K562 (cell line): Measurements from ENCODE around the gene C17orf75. TPM values are rescaled to one million over a fixed set of nuclear protein-coding genes. Genes with fewer than 3 reads are reported as not detected.

Experiments
- ARID1B ChIP-seq: fragments of 450-650 bp; IDR thresholded peaks from 2 replicates; pipeline ENCODE4 v1.6.1; 2016; ENCODE audit warnings: antibody characterized with exemption, mild to moderate bottlenecking, inconsistent platforms
- CBX3 ChIP-seq, 2 experiments: IDR thresholded peaks; 1 replicate in 1 of 2; 2 replicates in 1 of 2; pipeline ENCODE4 v1.6.1; 2012; ENCODE audit warnings: inconsistent platforms in 2 of 2, low read length in 2 of 2, borderline replicate concordance in 1 of 2, control low read depth in 1 of 2
- FOXJ3 ChIP-seq: sonication (generic); formaldehyde crosslinking; IDR thresholded peaks from 2 replicates; pipeline ENCODE4 v1.4.0; 2020; ENCODE audit warnings: mild to moderate bottlenecking, missing genetic modification reagents
- GTF2F1 ChIP-seq: IDR thresholded peaks from 2 replicates; pipeline ENCODE4 v1.6.1; 2011; ENCODE audit warnings: low read depth, low read length, improper control_type of control experiment
- HSF4 ChIP-seq: fragments of 250-450 bp; sonication (Bioruptor Pico); IDR thresholded peaks from 2 replicates; pipeline ENCODE4 v2.1.2; 2022; ENCODE audit warnings: mild to moderate bottlenecking, moderate library complexity, borderline replicate concordance
- KDM4B ChIP-seq, 2 experiments: fragments of 450-650 bp in 1 of 2; sonication (generic) in 1 of 2; IDR thresholded peaks; 2 replicates each; pipeline ENCODE4 v1.6.1; 2016 to 2017; ENCODE audit warnings: borderline replicate concordance in 2 of 2, antibody characterized with exemption in 1 of 2, low read depth in 1 of 2, mild to moderate bottlenecking in 1 of 2
- LCOR ChIP-seq: sonication (generic); formaldehyde crosslinking; IDR thresholded peaks from 2 replicates; pipeline ENCODE4 v1.8.0; 2022; ENCODE audit warnings: mild to moderate bottlenecking, missing genetic modification reagents
- MEIS2 ChIP-seq: fragments of 450-650 bp; IDR thresholded peaks from 2 replicates; pipeline ENCODE4 v1.6.1; 2014; ENCODE audit warnings: mild to moderate bottlenecking; ENCODE audit not compliant: partially characterized antibody
- RNF2 ChIP-seq: sonication (generic); IDR thresholded peaks from 2 replicates; pipeline ENCODE4 v1.6.1; 2016
- SRSF9 ChIP-seq: fragments of 200-400 bp; formaldehyde crosslinking; IDR thresholded peaks from 2 replicates; pipeline ENCODE4 v1.6.1; 2017; ENCODE audit warnings: low read depth, low read length, borderline replicate concordance
- TCF3 ChIP-seq: sonication (generic); formaldehyde crosslinking; IDR thresholded peaks from 2 replicates; pipeline ENCODE4 v1.4.0; 2020; ENCODE audit warnings: mild to moderate bottlenecking, missing genetic modification reagents
- ZKSCAN1 ChIP-seq: fragments of 150-350 bp; IDR thresholded peaks from 2 replicates; pipeline ENCODE4 v1.6.1; 2016; ENCODE audit warnings: low read depth, low read length
- ZNF212 ChIP-seq: fragments of 450-650 bp; formaldehyde crosslinking; IDR thresholded peaks from 2 replicates; pipeline ENCODE4 v1.4.0; 2020; ENCODE audit warnings: mild to moderate bottlenecking
- polyA plus RNA-seq, 8 experiments: library from polyadenylated mRNA; depleted of rRNA in 4 of 8; stranded (reverse) in 5 of 8; unstranded in 3 of 8; fragments of >200 nt; fragmentation: Nextera tagmentation in 2 of 8; fragmentation: Illumina TruSeq in 1 of 8; extraction: Ambion mirVana in 2 of 8; extraction: Trizol in 1 of 8; gene quantifications; 2 replicates each; pipeline versions ENCODE4 v1.2.1 to v1.2.3, GENCODE V29; 2011 to 2014; ENCODE audit warnings: inconsistent platforms in 1 of 8, missing spikeins in 1 of 8
- total RNA-seq, 7 experiments: library from RNA; depleted of rRNA in 6 of 7; stranded (reverse); fragments of >200 nt in 6 of 7; fragmentation: Illumina TruSeq in 2 of 7; extraction: Trizol in 2 of 7; gene quantifications; 2 replicates each; pipeline versions ENCODE4 v1.2.1 to v1.2.3, GENCODE V29; 2011 to 2021; ENCODE audit warnings: low replicate concordance in 1 of 7
- TF ChIP-seq, protein P1 (sequence below): fragments of 450-650 bp; IDR thresholded peaks from 2 replicates; pipeline ENCODE4 v1.6.1; 2018; ENCODE audit not compliant: partially characterized antibody
- TF ChIP-seq, protein P2 (sequence below): IDR thresholded peaks from 3 replicates; pipeline ENCODE4 v1.6.1; 2011; ENCODE audit warnings: borderline replicate concordance, mild to moderate bottlenecking, moderate library complexity; ENCODE audit not compliant: insufficient read length; ENCODE audit errors: extremely low read depth
- TF ChIP-seq, protein P3 (sequence below): fragments of 450-650 bp; formaldehyde crosslinking; conservative IDR thresholded peaks from 2 replicates; pipeline ENCODE4 v1.4.0; 2022; ENCODE audit warnings: mild to moderate bottlenecking, missing genetic modification characterization
- TF ChIP-seq, protein P4 (sequence below), 2 experiments: fragments of 250-450 bp in 1 of 2; fragments of 450-650 bp in 1 of 2; sonication (Bioruptor Pico) in 1 of 2; IDR thresholded peaks; 2 replicates each; pipeline versions ENCODE4 v1.6.1 to v1.8.0; 2016 to 2021; ENCODE audit warnings: mild to moderate bottlenecking in 2 of 2, moderate library complexity in 2 of 2, missing compliant biosample characterization in 1 of 2, missing genetic modification characterization in 1 of 2

Gene C17orf75
- total and polyA plus RNA-seq, 9 of the 15 experiments (the other 6 are each of a cell fraction or from before 2014, with no cell fraction given): 15.5 to 55.7 (median 18.5) TPM

DNA sequence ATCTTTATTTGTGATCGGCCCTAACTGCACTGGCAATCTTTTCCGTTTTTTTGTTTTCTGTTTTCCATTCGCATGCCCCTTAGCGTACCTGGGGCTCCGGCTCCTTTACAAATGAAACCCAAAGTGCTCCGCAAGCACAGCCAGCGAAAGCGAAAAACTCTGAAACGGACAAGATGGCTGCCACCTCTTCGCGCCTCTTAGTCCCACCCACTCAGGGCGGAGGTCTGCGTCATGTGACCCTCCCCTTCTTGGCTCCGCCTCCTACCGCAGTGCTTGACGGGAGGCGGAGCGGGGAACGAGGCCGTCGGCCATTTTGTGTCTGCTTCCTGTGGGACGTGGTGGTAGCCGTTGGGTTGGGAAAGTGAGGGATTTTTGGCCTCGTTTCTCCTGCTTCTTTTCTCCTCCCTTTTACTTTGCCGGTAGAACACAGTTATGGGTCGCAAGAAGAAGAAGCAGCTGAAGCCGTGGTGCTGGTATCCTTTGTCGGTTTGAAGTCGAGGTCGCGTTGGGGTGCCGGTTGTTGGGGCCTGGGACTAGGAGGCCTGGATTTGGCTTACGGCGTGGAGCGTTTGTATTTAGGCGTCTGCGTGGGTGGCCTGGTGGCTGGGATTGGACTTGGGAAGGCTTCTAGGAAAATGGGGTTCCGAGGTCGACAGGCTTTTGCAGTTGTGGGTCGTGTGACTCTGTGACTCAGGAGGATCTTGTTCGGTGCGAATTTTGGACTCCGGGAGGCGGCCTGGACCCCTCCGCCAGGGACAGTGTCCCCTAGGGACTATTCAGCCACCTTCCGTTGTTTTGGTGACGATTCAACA is 8.1 kb upstream of the C17orf75 start, which contains the start of gene ZNF207 (continued):
- TF ChIP-seq MEIS2 (peak; percentile 3), SRSF9 (no peak), TCF3 (CRISPR knock-in tag) (no peak), ARID1B (peak; percentile 35; the same call in 1 of the 2 replicates), LCOR (CRISPR knock-in tag) (no peak), HSF4 (no peak), GTF2F1 (no peak), ZKSCAN1 (0 out of 2 replicates have a peak, but pooled peaks have one; percentile 38), ZNF212 (no peak), KDM4B (IDR thresholded peaks at IDR 0.05; ENCODE audit: borderline replicate concordance in 2 of 2, low read depth in 1 of 2) (no peak; a peak in 1 of 4 replicates), CBX3 (IDR thresholded peaks at IDR 0.05; ENCODE audit: borderline replicate concordance in 1 of 2, low read length in 2 of 2) (no peak), FOXJ3 (no peak), RNF2 (no peak)
- TF ChIP-seq, protein P1, sequence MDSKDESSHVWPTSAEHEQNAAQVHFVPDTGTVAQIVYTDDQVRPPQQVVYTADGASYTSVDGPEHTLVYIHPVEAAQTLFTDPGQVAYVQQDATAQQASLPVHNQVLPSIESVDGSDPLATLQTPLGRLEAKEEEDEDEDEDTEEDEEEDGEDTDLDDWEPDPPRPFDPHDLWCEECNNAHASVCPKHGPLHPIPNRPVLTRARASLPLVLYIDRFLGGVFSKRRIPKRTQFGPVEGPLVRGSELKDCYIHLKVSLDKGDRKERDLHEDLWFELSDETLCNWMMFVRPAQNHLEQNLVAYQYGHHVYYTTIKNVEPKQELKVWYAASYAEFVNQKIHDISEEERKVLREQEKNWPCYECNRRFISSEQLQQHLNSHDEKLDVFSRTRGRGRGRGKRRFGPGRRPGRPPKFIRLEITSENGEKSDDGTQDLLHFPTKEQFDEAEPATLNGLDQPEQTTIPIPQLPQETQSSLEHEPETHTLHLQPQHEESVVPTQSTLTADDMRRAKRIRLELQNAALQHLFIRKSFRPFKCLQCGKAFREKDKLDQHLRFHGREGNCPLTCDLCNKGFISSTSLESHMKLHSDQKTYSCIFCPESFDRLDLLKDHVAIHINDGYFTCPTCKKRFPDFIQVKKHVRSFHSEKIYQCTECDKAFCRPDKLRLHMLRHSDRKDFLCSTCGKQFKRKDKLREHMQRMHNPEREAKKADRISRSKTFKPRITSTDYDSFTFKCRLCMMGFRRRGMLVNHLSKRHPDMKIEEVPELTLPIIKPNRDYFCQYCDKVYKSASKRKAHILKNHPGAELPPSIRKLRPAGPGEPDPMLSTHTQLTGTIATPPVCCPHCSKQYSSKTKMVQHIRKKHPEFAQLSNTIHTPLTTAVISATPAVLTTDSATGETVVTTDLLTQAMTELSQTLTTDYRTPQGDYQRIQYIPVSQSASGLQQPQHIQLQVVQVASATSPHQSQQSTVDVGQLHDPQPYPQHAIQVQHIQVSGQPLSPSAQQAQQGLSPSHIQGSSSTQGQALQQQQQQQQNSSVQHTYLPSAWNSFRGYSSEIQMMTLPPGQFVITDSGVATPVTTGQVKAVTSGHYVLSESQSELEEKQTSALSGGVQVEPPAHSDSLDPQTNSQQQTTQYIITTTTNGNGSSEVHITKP: no peak
- TF ChIP-seq, protein P2, sequence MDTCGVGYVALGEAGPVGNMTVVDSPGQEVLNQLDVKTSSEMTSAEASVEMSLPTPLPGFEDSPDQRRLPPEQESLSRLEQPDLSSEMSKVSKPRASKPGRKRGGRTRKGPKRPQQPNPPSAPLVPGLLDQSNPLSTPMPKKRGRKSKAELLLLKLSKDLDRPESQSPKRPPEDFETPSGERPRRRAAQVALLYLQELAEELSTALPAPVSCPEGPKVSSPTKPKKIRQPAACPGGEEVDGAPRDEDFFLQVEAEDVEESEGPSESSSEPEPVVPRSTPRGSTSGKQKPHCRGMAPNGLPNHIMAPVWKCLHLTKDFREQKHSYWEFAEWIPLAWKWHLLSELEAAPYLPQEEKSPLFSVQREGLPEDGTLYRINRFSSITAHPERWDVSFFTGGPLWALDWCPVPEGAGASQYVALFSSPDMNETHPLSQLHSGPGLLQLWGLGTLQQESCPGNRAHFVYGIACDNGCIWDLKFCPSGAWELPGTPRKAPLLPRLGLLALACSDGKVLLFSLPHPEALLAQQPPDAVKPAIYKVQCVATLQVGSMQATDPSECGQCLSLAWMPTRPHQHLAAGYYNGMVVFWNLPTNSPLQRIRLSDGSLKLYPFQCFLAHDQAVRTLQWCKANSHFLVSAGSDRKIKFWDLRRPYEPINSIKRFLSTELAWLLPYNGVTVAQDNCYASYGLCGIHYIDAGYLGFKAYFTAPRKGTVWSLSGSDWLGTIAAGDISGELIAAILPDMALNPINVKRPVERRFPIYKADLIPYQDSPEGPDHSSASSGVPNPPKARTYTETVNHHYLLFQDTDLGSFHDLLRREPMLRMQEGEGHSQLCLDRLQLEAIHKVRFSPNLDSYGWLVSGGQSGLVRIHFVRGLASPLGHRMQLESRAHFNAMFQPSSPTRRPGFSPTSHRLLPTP: no peak
- TF ChIP-seq, protein P3, sequence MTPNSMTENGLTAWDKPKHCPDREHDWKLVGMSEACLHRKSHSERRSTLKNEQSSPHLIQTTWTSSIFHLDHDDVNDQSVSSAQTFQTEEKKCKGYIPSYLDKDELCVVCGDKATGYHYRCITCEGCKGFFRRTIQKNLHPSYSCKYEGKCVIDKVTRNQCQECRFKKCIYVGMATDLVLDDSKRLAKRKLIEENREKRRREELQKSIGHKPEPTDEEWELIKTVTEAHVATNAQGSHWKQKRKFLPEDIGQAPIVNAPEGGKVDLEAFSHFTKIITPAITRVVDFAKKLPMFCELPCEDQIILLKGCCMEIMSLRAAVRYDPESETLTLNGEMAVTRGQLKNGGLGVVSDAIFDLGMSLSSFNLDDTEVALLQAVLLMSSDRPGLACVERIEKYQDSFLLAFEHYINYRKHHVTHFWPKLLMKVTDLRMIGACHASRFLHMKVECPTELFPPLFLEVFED (CRISPR knock-in tag): peak; percentile 91
- TF ChIP-seq, protein P4, sequence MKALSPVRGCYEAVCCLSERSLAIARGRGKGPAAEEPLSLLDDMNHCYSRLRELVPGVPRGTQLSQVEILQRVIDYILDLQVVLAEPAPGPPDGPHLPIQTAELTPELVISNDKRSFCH (CRISPR knock-in tag; IDR thresholded peaks at IDR 0.05): no peak
- TF ChIP-seq, protein P4 (tag; IDR thresholded peaks at IDR 0.05): no peak
